IPS-18a (cell line): ENCODE data around the gene ANKRD33B.

Source experiments
- H3K27ac ChIP-seq: one replicate; pipeline ENCODE4 v1.5.1; 2013; ENCODE audit warnings: low read length
- H3K27me3 ChIP-seq: one replicate; pipeline ENCODE4 v1.6.1; 2013; ENCODE audit warnings: mild to moderate bottlenecking, low read length; ENCODE audit not compliant: control insufficient read depth, insufficient read depth
- H3K36me3 ChIP-seq: one replicate; pipeline ENCODE4 v1.6.1; 2013; ENCODE audit warnings: low read depth, low read length; ENCODE audit not compliant: control insufficient read depth
- H3K4me1 ChIP-seq: one replicate; pipeline ENCODE4 v1.6.1; 2013; ENCODE audit warnings: low read depth, low read length; ENCODE audit not compliant: control insufficient read depth
- H3K4me3 ChIP-seq: one replicate; pipeline ENCODE4 v1.5.1; 2013; ENCODE audit warnings: low read length
- H3K9ac ChIP-seq: one replicate; pipeline ENCODE4 v1.6.1; 2013; ENCODE audit warnings: mild to moderate bottlenecking, low read length, moderate library complexity
- H3K9me3 ChIP-seq: one replicate; pipeline ENCODE4 v1.6.1; 2013; ENCODE audit warnings: low read depth, low read length; ENCODE audit not compliant: control insufficient read depth

The ANKRD33B gene

GRCh38 chr5:10584714-10585517 is 21.0 kb downstream of the ANKRD33B start:
- H3K4me1 ChIP-seq = peaks cover 9% of the 10 kb centered on the region
- H3K27ac ChIP-seq = no peak overlapping the region
- H3K36me3 ChIP-seq = no peaks in the 10 kb centered on the region
- no peak overlapping the region for H3K9ac ChIP-seq
- no peak overlapping the region for H3K4me3 ChIP-seq
- H3K9me3 ChIP-seq = no peaks in the 10 kb centered on the region
- H3K27me3 ChIP-seq = no peaks in the 10 kb centered on the region

- peaks cover 14% of the 10 kb centered on the region for H3K4me1 ChIP-seq
- no peaks in the 10 kb centered on the region for H3K36me3 ChIP-seq
- H3K4me3 ChIP-seq = no peak overlapping the region
- no peak overlapping the region for H3K27ac ChIP-seq
- no peaks in the 10 kb centered on the region for H3K9me3 ChIP-seq
- no peaks in the 10 kb centered on the region for H3K27me3 ChIP-seq
- H3K9ac ChIP-seq = no peak overlapping the region
Measured at GRCh38 chr5:10585518-10585915, 21.6 kb downstream of the ANKRD33B start.

- peaks cover 18% of the 10 kb centered on the region for H3K4me1 ChIP-seq
- H3K36me3 ChIP-seq = no peaks in the 10 kb centered on the region
- H3K27me3 ChIP-seq = no peaks in the 10 kb centered on the region
- H3K27ac ChIP-seq = no peak overlapping the region
- H3K9me3 ChIP-seq = no peaks in the 10 kb centered on the region
- no peak overlapping the region for H3K4me3 ChIP-seq
- H3K9ac ChIP-seq = no peak overlapping the region
Measured at GRCh38 chr5:10586008-10586407, 22.1 kb downstream of the ANKRD33B start.

GRCh38 chr5:10586555-10586954 is 22.7 kb downstream of the ANKRD33B start:
- no peaks in the 10 kb centered on the region for H3K9me3 ChIP-seq
- H3K4me1 ChIP-seq = peaks cover 18% of the 10 kb centered on the region
- H3K27ac ChIP-seq = no peak overlapping the region
- no peak overlapping the region for H3K9ac ChIP-seq
- H3K36me3 ChIP-seq = no peaks in the 10 kb centered on the region
- H3K27me3 ChIP-seq = no peaks in the 10 kb centered on the region
- no peak overlapping the region for H3K4me3 ChIP-seq

- H3K9ac ChIP-seq = no peak overlapping the region
- no peaks in the 10 kb centered on the region for H3K36me3 ChIP-seq
- peaks cover 18% of the 10 kb centered on the region for H3K4me1 ChIP-seq
- H3K9me3 ChIP-seq = no peaks in the 10 kb centered on the region
- H3K4me3 ChIP-seq = no peak overlapping the region
- H3K27ac ChIP-seq = no peak overlapping the region
- H3K27me3 ChIP-seq = no peaks in the 10 kb centered on the region
Measured at GRCh38 chr5:10588109-10588775, 24.4 kb downstream of the ANKRD33B start.

- H3K36me3 ChIP-seq = no peaks in the 10 kb centered on the region
- no peak overlapping the region for H3K27ac ChIP-seq
- no peak overlapping the region for H3K4me3 ChIP-seq
Measured at GRCh38 chr5:10588779-10589447, 25.0 kb downstream of the ANKRD33B start.

GRCh38 chr5:10590226-10590999 is 26.5 kb downstream of the ANKRD33B start:
- Histone ChIP-seq H3K9ac (no peak overlapping the region), H3K27ac (no peak overlapping the region), H3K36me3 (no peaks in the 10 kb centered on the region), H3K9me3 (no peaks in the 10 kb centered on the region), H3K4me1 (peaks cover 18% of the 10 kb centered on the region), H3K4me3 (no peak overlapping the region), H3K27me3 (no peaks in the 10 kb centered on the region)

More at GRCh38 chr5:10588779-10589447, 25.0 kb downstream of the ANKRD33B start:
- Histone ChIP-seq H3K9ac (no peak overlapping the region), H3K4me1 (peaks cover 18% of the 10 kb centered on the region), H3K27me3 (no peaks in the 10 kb centered on the region), H3K9me3 (no peaks in the 10 kb centered on the region)

GRCh38 chr5:10591159-10591558 is 27.3 kb downstream of the ANKRD33B start:
- H3K9ac ChIP-seq = no peak overlapping the region
- no peak overlapping the region for H3K27ac ChIP-seq
- peaks cover 18% of the 10 kb centered on the region for H3K4me1 ChIP-seq

GRCh38 chr5:10591966-10592365 is 28.1 kb downstream of the ANKRD33B start:
- Histone ChIP-seq H3K27ac (no peak overlapping the region), H3K9ac (no peak overlapping the region), H3K36me3 (no peaks in the 10 kb centered on the region), H3K9me3 (no peaks in the 10 kb centered on the region), H3K4me1 (peaks cover 18% of the 10 kb centered on the region), H3K27me3 (no peaks in the 10 kb centered on the region), H3K4me3 (no peak overlapping the region)

More at GRCh38 chr5:10591159-10591558, 27.3 kb downstream of the ANKRD33B start:
- Histone ChIP-seq H3K36me3 (no peaks in the 10 kb centered on the region), H3K9me3 (no peaks in the 10 kb centered on the region), H3K27me3 (no peaks in the 10 kb centered on the region), H3K4me3 (no peak overlapping the region)

- Histone ChIP-seq H3K4me1 (peaks cover 18% of the 10 kb centered on the region), H3K27ac (no peak overlapping the region), H3K27me3 (no peaks in the 10 kb centered on the region), H3K9ac (no peak overlapping the region), H3K9me3 (no peaks in the 10 kb centered on the region), H3K36me3 (no peaks in the 10 kb centered on the region), H3K4me3 (no peak overlapping the region)
Measured at GRCh38 chr5:10592601-10593000, 28.7 kb downstream of the ANKRD33B start.
